Neural cell (in vitro differentiated cells): Measurements from ENCODE around the gene CCNY. TPM values are rescaled to one million over a fixed set of nuclear protein-coding genes. Genes with fewer than 3 reads are reported as not detected.

Experiments used
- H2AFZ ChIP-seq: fragments of 200-600, 300-800 bp; sonication (generic), shearing (Covaris generic); 2 replicates; pipeline ENCODE4 v1.6.0; 2014; ENCODE audit warnings: low read depth, mild to moderate bottlenecking, antibody characterized with exemption, low read length, moderate library complexity
- H3F3A ChIP-seq: fragments of 200-600 bp; shearing (Covaris generic); 2 replicates; pipeline ENCODE4 v1.6.1; 2016; ENCODE audit warnings: mild to moderate bottlenecking, moderate library complexity, mixed read lengths, antibody characterized with exemption, low read length; ENCODE audit not compliant: insufficient read depth, poor library complexity, severe bottlenecking
- H3K27ac ChIP-seq: fragments of 200-600, 300-800 bp; sonication (generic), shearing (Covaris generic); 2 replicates; pipeline ENCODE4 v1.5.1; 2014; ENCODE audit warnings: mild to moderate bottlenecking, low read length, moderate library complexity
- H3K27me3 ChIP-seq: fragments of 300-800, 200-600 bp; sonication (generic), shearing (Covaris generic); 2 replicates; pipeline ENCODE4 v1.6.0; 2014; ENCODE audit warnings: mild to moderate bottlenecking, low read depth, low read length, moderate library complexity; ENCODE audit not compliant: insufficient read depth
- H3K36me3 ChIP-seq: fragments of 300-800, 200-600 bp; sonication (generic), shearing (Covaris generic); 2 replicates; pipeline ENCODE4 v1.5.1; 2014; ENCODE audit warnings: mild to moderate bottlenecking, antibody characterized with exemption, low read length, moderate library complexity; ENCODE audit not compliant: insufficient read depth
- H3K4me2 ChIP-seq: fragments of 300-800, 200-600 bp; sonication (generic), shearing (Covaris generic); 2 replicates; pipeline ENCODE4 v1.6.0; 2014; ENCODE audit warnings: mild to moderate bottlenecking, low read length
- H3K4me3 ChIP-seq: fragments of 300-800, 200-600 bp; sonication (generic), shearing (Covaris generic); 2 replicates; pipeline ENCODE4 v1.5.1; 2014; ENCODE audit warnings: mild to moderate bottlenecking, low read length, moderate library complexity
- H3K79me2 ChIP-seq: fragments of 200-600 bp; shearing (Covaris generic); replicated peaks from 2 replicates; pipeline ENCODE4 v1.6.0; 2014; ENCODE audit warnings: mild to moderate bottlenecking, low read length, moderate library complexity; ENCODE audit not compliant: insufficient read depth
- H3K9ac ChIP-seq: fragments of 300-800, 200-600 bp; sonication (generic), shearing (Covaris generic); 2 replicates; pipeline ENCODE4 v1.6.1; 2016; ENCODE audit warnings: mild to moderate bottlenecking, low read length, mixed read lengths
- H3K9me2 ChIP-seq: fragments of 200-600 bp; shearing (Covaris generic); 2 replicates; pipeline ENCODE4 v1.6.1; 2016; ENCODE audit warnings: mild to moderate bottlenecking, low read length, mixed read lengths; ENCODE audit not compliant: insufficient read depth
- H3K9me3 ChIP-seq: fragments of 200-600, 300-800 bp; sonication (generic), shearing (Covaris generic); 2 replicates; pipeline ENCODE4 v1.6.1; 2016; ENCODE audit warnings: mild to moderate bottlenecking, mixed run types, low read length, moderate library complexity, mixed read lengths
- H4K20me1 ChIP-seq: fragments of 200-600 bp; shearing (Covaris generic); 2 replicates; pipeline ENCODE4 v1.6.1; 2016; ENCODE audit warnings: mild to moderate bottlenecking, mixed run types; ENCODE audit not compliant: insufficient read depth
- EP300 ChIP-seq: fragments of 450-650 bp; conservative IDR thresholded peaks from 2 replicates; pipeline ENCODE4 v1.6.1; 2014; ENCODE audit warnings: antibody characterized with exemption, mild to moderate bottlenecking, moderate library complexity; ENCODE audit not compliant: poor library complexity, severe bottlenecking
- EZH2 ChIP-seq: fragments of 200-600, 300-800 bp; shearing (Covaris generic), sonication (generic); IDR thresholded peaks from 2 replicates; pipeline ENCODE4 v1.6.1; 2014; ENCODE audit warnings: antibody characterized with exemption, low read length, borderline replicate concordance, mild to moderate bottlenecking; ENCODE audit not compliant: insufficient read depth, poor library complexity, severe bottlenecking
- MXI1 ChIP-seq: fragments of 450-650 bp; conservative IDR thresholded peaks from 2 replicates; pipeline ENCODE4 v1.6.1; 2014; ENCODE audit warnings: antibody characterized with exemption, mild to moderate bottlenecking; ENCODE audit not compliant: poor library complexity, severe bottlenecking
- POLR2AphosphoS5 ChIP-seq: IDR thresholded peaks from 2 replicates; pipeline ENCODE4 v1.6.1; 2012
- RAD21 ChIP-seq: fragments of 450-650 bp; conservative IDR thresholded peaks from 2 replicates; pipeline ENCODE4 v1.6.1; 2014; ENCODE audit warnings: antibody characterized with exemption, mild to moderate bottlenecking, moderate library complexity
- SMC3 ChIP-seq: fragments of 450-650 bp; conservative IDR thresholded peaks from 2 replicates; pipeline ENCODE4 v1.6.1; 2014; ENCODE audit warnings: antibody characterized with exemption, mild to moderate bottlenecking, moderate library complexity; ENCODE audit not compliant: poor library complexity
- TAF1 ChIP-seq: IDR thresholded peaks from 2 replicates; pipeline ENCODE4 v1.6.1; 2012; ENCODE audit warnings: low read depth
- polyA plus RNA-seq: library from polyadenylated mRNA; depleted of rRNA; stranded (reverse); fragments of >200 nt; gene quantifications from 2 replicates; pipeline ENCODE4 v1.2.3, GENCODE V29; 2014
- TF ChIP-seq, protein P1 (sequence below): fragments of 450-650 bp; IDR thresholded peaks from 2 replicates; pipeline ENCODE4 v1.5.1; 2014; ENCODE audit warnings: antibody characterized with exemption, mild to moderate bottlenecking, moderate library complexity; ENCODE audit not compliant: poor library complexity, severe bottlenecking
- TF ChIP-seq, protein P2 (sequence below): IDR thresholded peaks from 2 replicates; pipeline ENCODE4 v1.6.1; 2012; ENCODE audit warnings: borderline replicate concordance

CCNY gene
- polyA plus RNA-seq, 1 donor from 2014 or later = 36.4 TPM

DNA sequence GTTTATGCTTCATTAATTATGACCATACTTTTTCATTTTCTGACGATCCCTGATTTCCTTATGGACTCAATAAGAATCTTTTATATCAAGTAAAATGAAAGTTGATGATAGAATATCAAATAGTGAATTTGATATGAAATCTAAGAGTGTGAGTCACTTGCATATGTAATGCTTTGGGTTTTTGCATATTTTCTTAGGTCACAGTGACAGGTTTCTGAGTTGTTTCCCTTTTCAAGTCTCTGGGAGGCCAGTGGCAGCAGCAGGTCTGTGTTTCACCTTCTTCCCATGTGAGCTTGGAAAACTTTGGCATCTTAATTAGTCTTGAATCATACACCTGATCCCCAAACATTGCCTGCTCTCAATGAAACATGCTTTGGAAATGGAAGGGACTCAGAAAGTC is 234.1 kb downstream of the CCNY start:
- Histone ChIP-seq H3K4me2 (no peak overlapping the region), H4K20me1 (no peaks in the 10 kb centered on the region), H3K79me2 (no peaks in the 10 kb centered on the region), H2AFZ (no peak overlapping the region), H3F3A (no peaks in the 10 kb centered on the region), H3K9ac (no peak overlapping the region), H3K27me3 (no peaks in the 10 kb centered on the region), H3K36me3 (no peaks in the 10 kb centered on the region), H3K9me3 (no peaks in the 10 kb centered on the region), H3K4me3 (no peak overlapping the region), H3K9me2 (no peaks in the 10 kb centered on the region), H3K27ac (no peak overlapping the region)
- no peak for TF ChIP-seq POLR2AphosphoS5
- no peak for TF ChIP-seq TAF1
- TF ChIP-seq, protein P1, sequence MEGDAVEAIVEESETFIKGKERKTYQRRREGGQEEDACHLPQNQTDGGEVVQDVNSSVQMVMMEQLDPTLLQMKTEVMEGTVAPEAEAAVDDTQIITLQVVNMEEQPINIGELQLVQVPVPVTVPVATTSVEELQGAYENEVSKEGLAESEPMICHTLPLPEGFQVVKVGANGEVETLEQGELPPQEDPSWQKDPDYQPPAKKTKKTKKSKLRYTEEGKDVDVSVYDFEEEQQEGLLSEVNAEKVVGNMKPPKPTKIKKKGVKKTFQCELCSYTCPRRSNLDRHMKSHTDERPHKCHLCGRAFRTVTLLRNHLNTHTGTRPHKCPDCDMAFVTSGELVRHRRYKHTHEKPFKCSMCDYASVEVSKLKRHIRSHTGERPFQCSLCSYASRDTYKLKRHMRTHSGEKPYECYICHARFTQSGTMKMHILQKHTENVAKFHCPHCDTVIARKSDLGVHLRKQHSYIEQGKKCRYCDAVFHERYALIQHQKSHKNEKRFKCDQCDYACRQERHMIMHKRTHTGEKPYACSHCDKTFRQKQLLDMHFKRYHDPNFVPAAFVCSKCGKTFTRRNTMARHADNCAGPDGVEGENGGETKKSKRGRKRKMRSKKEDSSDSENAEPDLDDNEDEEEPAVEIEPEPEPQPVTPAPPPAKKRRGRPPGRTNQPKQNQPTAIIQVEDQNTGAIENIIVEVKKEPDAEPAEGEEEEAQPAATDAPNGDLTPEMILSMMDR = no peak
- TF ChIP-seq, protein P2, sequence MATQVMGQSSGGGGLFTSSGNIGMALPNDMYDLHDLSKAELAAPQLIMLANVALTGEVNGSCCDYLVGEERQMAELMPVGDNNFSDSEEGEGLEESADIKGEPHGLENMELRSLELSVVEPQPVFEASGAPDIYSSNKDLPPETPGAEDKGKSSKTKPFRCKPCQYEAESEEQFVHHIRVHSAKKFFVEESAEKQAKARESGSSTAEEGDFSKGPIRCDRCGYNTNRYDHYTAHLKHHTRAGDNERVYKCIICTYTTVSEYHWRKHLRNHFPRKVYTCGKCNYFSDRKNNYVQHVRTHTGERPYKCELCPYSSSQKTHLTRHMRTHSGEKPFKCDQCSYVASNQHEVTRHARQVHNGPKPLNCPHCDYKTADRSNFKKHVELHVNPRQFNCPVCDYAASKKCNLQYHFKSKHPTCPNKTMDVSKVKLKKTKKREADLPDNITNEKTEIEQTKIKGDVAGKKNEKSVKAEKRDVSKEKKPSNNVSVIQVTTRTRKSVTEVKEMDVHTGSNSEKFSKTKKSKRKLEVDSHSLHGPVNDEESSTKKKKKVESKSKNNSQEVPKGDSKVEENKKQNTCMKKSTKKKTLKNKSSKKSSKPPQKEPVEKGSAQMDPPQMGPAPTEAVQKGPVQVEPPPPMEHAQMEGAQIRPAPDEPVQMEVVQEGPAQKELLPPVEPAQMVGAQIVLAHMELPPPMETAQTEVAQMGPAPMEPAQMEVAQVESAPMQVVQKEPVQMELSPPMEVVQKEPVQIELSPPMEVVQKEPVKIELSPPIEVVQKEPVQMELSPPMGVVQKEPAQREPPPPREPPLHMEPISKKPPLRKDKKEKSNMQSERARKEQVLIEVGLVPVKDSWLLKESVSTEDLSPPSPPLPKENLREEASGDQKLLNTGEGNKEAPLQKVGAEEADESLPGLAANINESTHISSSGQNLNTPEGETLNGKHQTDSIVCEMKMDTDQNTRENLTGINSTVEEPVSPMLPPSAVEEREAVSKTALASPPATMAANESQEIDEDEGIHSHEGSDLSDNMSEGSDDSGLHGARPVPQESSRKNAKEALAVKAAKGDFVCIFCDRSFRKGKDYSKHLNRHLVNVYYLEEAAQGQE = no peak
- TF ChIP-seq EP300 = no peak
- TF ChIP-seq SMC3 = no peak
- no peak for TF ChIP-seq EZH2
- no peak for TF ChIP-seq RAD21
- no peak for TF ChIP-seq MXI1

DNA sequence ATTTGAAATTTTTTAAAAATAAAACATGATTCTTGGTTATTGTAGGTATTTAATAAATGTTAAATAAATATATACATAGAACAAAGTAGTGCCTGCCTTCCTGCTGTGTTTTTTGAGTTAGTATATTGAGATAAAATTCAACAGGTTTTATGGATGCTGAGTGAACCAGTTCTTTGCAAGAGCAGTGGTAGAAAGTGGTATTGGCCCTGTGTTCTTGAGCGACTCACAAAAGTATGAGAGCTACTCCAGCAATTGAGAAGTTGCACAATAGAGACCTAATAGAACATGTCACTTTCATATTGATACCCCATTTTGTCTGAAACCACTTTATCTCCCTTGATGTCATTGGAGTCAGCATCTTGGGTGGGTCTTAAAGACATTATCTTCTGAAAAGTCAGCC is 236.3 kb downstream of the CCNY start:
- Histone ChIP-seq H3K4me3 (no peak overlapping the region), H3K9ac (no peak overlapping the region), H3K36me3 (no peaks in the 10 kb centered on the region), H3K9me3 (no peaks in the 10 kb centered on the region), H3K9me2 (no peaks in the 10 kb centered on the region), H2AFZ (no peak overlapping the region), H3F3A (no peaks in the 10 kb centered on the region), H3K27ac (no peak overlapping the region), H3K4me2 (no peak overlapping the region), H4K20me1 (no peaks in the 10 kb centered on the region), H3K79me2 (no peaks in the 10 kb centered on the region), H3K27me3 (no peaks in the 10 kb centered on the region)
- TF ChIP-seq TAF1 (no peak), SMC3 (no peak), EZH2 (no peak), EP300 (no peak), MXI1 (no peak), POLR2AphosphoS5 (no peak)
- TF ChIP-seq, protein P2 = no peak
- TF ChIP-seq, protein P1 = no peak
